Measurements from ENCODE around the gene MVB12B.

GRCh38 chr9:126334721-126335621 lies 8.3 kb downstream of the MVB12B start:
- TF ChIP-seq FOSL1 (CRISPR knock-in tag; IDR thresholded peaks at IDR 0.05; ENCODE audit: borderline replicate concordance) = no peak; the same call in 1 of the 2 replicates
- peak; percentile 58 for TF ChIP-seq POLR2AphosphoS5 (IDR thresholded peaks at IDR 0.05; ENCODE audit: low read depth, low read length)
- TF ChIP-seq KLF16 (CRISPR knock-in tag; IDR thresholded peaks at IDR 0.05) = peak in 1 of 2 experiments; percentile 81; a peak in 2 of 4 replicates
- no peak for TF ChIP-seq EZH2 (conservative IDR thresholded peaks at IDR 0.05; ENCODE audit: low read depth, low read length)
- TF ChIP-seq POLR2A (IDR thresholded peaks at IDR 0.05; ENCODE audit: insufficient read depth in 1 of 2, low read depth in 2 of 2, low read length in 2 of 2) = peak; percentile 60 to 89
- peak; percentile 1; the same call in 1 of the 2 replicates for TF ChIP-seq CTCF (CRISPR knock-in tag; IDR thresholded peaks at IDR 0.05)
